Stomach (tissue), 9 donors: ENCODE measurements around the gene NEU4. TPM values are rescaled to one million over a fixed set of nuclear protein-coding genes. Genes with fewer than 3 reads are reported as not detected.

ENCODE experiments used
- DNase-seq, 2 donors: peaks; one replicate each; pipeline versions ENCODE4 v3.0.0 to v3.0.0-alpha.2; 2013 to 2019
- H3K27ac ChIP-seq, 5 donors: fragments of 200-600 bp in 4 of 5; sonication (generic) in 4 of 5; one replicate each; pipeline ENCODE4 v1.5.1; 2013 to 2019; ENCODE audit warnings: mild to moderate bottlenecking in 1 of 5, moderate library complexity in 1 of 5
- H3K27me3 ChIP-seq, 3 donors: fragments of 200-600 bp; sonication (generic); one replicate each; pipeline ENCODE4 v1.5.1; 2017 to 2019; ENCODE audit warnings: mixed run types in 1 of 3
- H3K36me3 ChIP-seq, 4 donors: fragments of 200-600 bp; sonication (generic); 1 replicate in 3 of 4; 2 replicates in 1 of 4; pipeline ENCODE4 v1.5.1; 2016 to 2019
- H3K4me1 ChIP-seq, 4 donors: fragments of 200-600 bp; sonication (generic); one replicate each; pipeline ENCODE4 v1.5.1; 2016 to 2019
- H3K4me3 ChIP-seq, 4 donors: fragments of 200-600 bp; sonication (generic) in 3 of 4; one replicate each; pipeline ENCODE4 v1.5.1; 2016 to 2019; ENCODE audit warnings: mild to moderate bottlenecking in 1 of 4
- H3K9me3 ChIP-seq, 4 donors: fragments of 200-600 bp; sonication (generic); one replicate each; pipeline ENCODE4 v1.5.1; 2016 to 2019
- CTCF ChIP-seq, 7 experiments: fragments of 450-650 bp in 4 of 7; fragments of 200-600 bp in 3 of 7; sonication (generic) in 3 of 7; IDR thresholded peaks; one replicate each; pipeline ENCODE4 v1.5.1; 2016 to 2019; ENCODE audit warnings: antibody characterized with exemption in 7 of 7, control low read depth in 2 of 7, mild to moderate bottlenecking in 1 of 7
- EP300 ChIP-seq: sonication (generic); formaldehyde crosslinking; IDR thresholded peaks from one replicate; pipeline ENCODE4 v1.6.1; 2017; ENCODE audit warnings: antibody characterized with exemption
- POLR2A ChIP-seq, 4 donors: fragments of 450-650 bp; IDR thresholded peaks; one replicate each; pipeline ENCODE4 v1.6.1; 2016; ENCODE audit warnings: antibody characterized with exemption in 4 of 4, control low read depth in 2 of 4, mild to moderate bottlenecking in 1 of 4, moderate library complexity in 1 of 4
- POLR2AphosphoS5 ChIP-seq, 3 donors: sonication (generic); formaldehyde crosslinking; IDR thresholded peaks; one replicate each; pipeline ENCODE4 v1.6.1; 2016; ENCODE audit warnings: antibody characterized with exemption in 3 of 3
- WGBS, 5 donors: extraction: QIAGEN DNeasy Blood & Tissue Kit in 3 of 5; methylation state at CpG; one replicate each; pipeline versions ENCODE4 v1.1.5 to v1.1.7; 2013 to 2018; 5-methylcytosine and 5-hydroxymethylcytosine counted together
- intact Hi-C: fragments of 100-400 bp; cut with DNase I; formaldehyde crosslinking; loops from one replicate; pipeline ENCODE4 v1.15.1; 2023; ENCODE audit warnings: low total_unique reads
- polyA plus RNA-seq, 3 donors: library from polyadenylated mRNA; stranded (reverse); fragments of 200-250 nt; gene quantifications; one replicate each; pipeline ENCODE4 v1.2.3, GENCODE V29; 2013
- total RNA-seq, 5 donors: library from RNA; depleted of rRNA; stranded (reverse); fragments of >200 nt; gene quantifications; one replicate each; pipeline versions ENCODE4 v1.1.0 to v1.2.3, GENCODE V29; 2014 to 2016
- donor health status: healthy with polysubstance abuse.
- donor health status: Bipolar disorder and iron deficiency.
- donor health status: healthy.

The NEU4 gene
- total and polyA plus RNA-seq, 8 donors, result 0.08 to 415 TPM; not detected in 6

GRCh38 chr2:241846406-241846805, 37.4 kb downstream of the NEU4 start:
- H3K27ac ChIP-seq, result no peak overlapping the region
- H3K4me3 ChIP-seq, result no peak overlapping the region
- 87 to 93% (median 87%) methylated on average over 21 to 22 of the region's 22 CpGs for WGBS, 5 donors
- H3K9me3 ChIP-seq, result no peaks in the 10 kb centered on the region
- no peak for DNase-seq
- intact Hi-C loops, result no loop called here
- H3K36me3 ChIP-seq, result no peaks in the 10 kb centered on the region
- H3K4me1 ChIP-seq, result peaks cover 7 to 24% (median 17%) of the 10 kb centered on the region in 4 donors
- peaks cover 0 to 19% (median 0%) of the 10 kb centered on the region in 3 donors for H3K27me3 ChIP-seq
- TF ChIP-seq POLR2A (IDR thresholded peaks at IDR 0.05) (no peak), CTCF (IDR thresholded peaks at IDR 0.05) (no peak), POLR2AphosphoS5 (IDR thresholded peaks at IDR 0.05) (no peak), EP300 (no peak)

DNA sequence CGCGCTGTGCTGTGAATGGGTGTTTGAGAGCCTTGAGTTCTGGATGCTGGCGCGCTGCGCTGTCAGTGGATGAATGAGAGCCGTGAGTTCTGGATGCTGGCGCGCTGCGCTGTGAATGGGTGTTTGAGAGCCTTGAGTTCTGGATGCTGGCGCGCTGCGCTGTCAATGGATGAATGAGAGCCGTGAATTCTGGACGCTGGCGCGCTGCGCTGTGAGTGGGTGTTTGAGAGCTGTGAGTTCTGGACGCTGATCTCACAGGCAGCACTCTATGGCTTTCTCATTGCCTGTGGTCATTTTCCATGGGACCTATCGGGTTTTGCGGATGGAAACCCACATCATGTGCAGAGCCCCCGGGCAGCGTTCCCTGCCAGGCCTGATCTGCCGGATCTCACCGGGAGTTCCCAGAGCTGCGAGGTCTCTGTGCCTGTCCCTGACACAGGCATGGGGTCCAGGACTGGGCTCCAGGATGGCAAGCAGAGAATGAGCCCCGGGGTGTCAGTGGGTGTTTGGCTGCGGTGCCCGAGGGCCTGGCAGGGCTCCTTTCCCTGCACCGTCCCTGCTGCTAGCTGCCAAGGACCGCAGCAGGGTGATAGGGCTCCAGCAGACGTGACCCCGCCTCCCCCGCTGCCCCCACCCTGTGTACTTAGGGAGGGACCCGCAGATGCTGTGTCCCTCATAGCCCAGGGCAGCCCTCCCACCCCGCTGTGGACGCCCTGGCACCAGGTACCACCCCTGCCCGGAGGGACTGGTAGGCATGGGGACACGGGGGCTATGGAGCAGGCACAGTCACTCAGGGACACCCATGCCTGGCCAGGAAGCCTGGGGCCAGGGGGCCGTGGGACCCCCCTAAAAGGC, 40.0 kb downstream of the NEU4 start:
- TF ChIP-seq CTCF (IDR thresholded peaks at IDR 0.05) (no peak), EP300 (no peak), POLR2A (IDR thresholded peaks at IDR 0.05) (no peak), POLR2AphosphoS5 (IDR thresholded peaks at IDR 0.05) (no peak)
- no peak for DNase-seq
- Histone ChIP-seq H3K27me3 (peaks cover 0 to 23% (median 0%) of the 10 kb centered on the region in 3 donors), H3K27ac (no peak overlapping the region), H3K4me3 (no peak overlapping the region), H3K36me3 (no peaks in the 10 kb centered on the region), H3K4me1 (peaks cover 7 to 15% (median 7%) of the 10 kb centered on the region in 4 donors), H3K9me3 (no peaks in the 10 kb centered on the region)
- WGBS, 5 donors, result 82 to 89% (median 85%) methylated on average over 26 to 39 of the region's 39 CpGs
- intact Hi-C loops, result no loop called here

DNA sequence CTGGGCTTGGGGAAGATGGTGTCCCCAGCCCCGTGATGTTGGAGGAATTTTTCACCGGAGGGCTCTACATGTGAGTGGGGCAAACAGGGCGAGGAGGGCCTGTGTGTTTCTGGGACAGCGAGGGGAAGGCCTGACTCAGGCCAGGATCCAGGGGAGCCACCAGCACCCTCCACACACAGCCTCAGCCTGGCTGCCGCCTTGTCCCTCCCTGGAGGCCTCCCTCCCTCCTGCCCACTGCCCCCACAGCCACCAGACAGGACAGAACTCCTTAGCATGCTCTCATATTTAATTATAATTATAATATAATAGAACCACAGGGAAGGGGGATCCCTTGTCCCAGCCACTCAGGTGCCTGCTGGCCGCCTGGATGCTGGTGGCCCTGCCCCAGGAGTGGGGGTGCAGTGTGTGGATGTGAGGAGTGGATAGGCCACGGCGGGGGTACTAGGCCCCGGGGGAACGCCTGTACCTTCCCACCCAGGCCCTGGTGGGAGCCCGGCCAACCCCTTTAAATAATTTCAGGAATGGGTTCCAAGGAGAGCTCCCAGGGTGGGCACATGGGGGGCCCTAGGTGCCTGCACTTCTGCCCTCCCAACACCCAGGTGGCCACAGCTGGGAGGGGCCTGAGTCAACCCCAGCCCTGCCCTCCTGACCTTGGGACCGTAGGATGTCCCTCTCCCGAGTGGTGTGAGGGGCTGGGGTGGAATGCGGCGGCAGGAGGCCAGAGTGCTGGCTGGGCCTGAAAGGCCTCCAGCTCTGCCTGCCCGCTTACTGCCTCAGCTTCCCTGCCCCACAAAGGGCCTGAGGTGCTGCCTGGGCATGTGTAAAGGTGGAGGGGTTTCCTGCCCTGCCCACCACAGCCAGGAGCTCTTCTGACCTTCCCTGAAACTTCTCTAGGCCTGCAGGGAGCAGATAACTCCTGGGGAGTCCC, 40.9 kb downstream of the NEU4 start:
- WGBS, 5 donors, result 86 to 93% (median 92%) methylated on average over 7 to 16 of the region's 16 CpGs
- Histone ChIP-seq H3K4me3 (no peak overlapping the region), H3K4me1 (peaks cover 2 to 15% (median 5%) of the 10 kb centered on the region in 4 donors), H3K27ac (no peak overlapping the region), H3K36me3 (no peaks in the 10 kb centered on the region), H3K9me3 (no peaks in the 10 kb centered on the region), H3K27me3 (peaks cover 0 to 24% (median 0%) of the 10 kb centered on the region in 3 donors)
- DNase-seq, result no peak
- intact Hi-C loops, result no loop called here
- TF ChIP-seq POLR2AphosphoS5 (IDR thresholded peaks at IDR 0.05) (no peak), CTCF (IDR thresholded peaks at IDR 0.05) (no peak), POLR2A (IDR thresholded peaks at IDR 0.05) (no peak), EP300 (no peak)
